Activated B cell treated with CpG ODN at 0.5 μM for 24 hours (primary cell): ENCODE results near the gene LIPE. TPM values are rescaled to one million over a fixed set of nuclear protein-coding genes. Genes with fewer than 3 reads are reported as not detected.

ENCODE experiments used
- ATAC-seq: fragments of 200-7000 bp; cut with Tn5 transposase; one replicate; pipeline ENCODE4 v1.10.0; 2021; ENCODE audit warnings: low read depth, mild to moderate bottlenecking, moderate library complexity
- CTCF ChIA-PET: fragments of 350-600 bp; sonication (Branson Sonifier 250); formaldehyde crosslinking; loops from one replicate; lab custom pipeline; 2021; ENCODE audit warnings: antibody characterized with exemption; lab: Charles Lee
- POLR2A ChIA-PET: fragments of 350-600 bp; sonication (Branson Sonifier 250); formaldehyde crosslinking; loops from one replicate; lab custom pipeline; 2021; ENCODE audit warnings: antibody characterized with exemption; lab: Charles Lee
- DNase-seq: peaks from one replicate; pipeline ENCODE4 v3.0.0; 2022
- H3K27ac Mint-ChIP-seq: one replicate; pipeline ENCODE4 v1.8.0; 2020; ENCODE audit warnings: mixed read lengths
- H3K27me3 Mint-ChIP-seq: one replicate; pipeline ENCODE4 v1.8.0; 2021; ENCODE audit warnings: mixed read lengths
- H3K36me3 Mint-ChIP-seq: one replicate; pipeline ENCODE4 v1.8.0; 2021; ENCODE audit warnings: low read depth, mixed read lengths
- H3K4me1 Mint-ChIP-seq: one replicate; pipeline ENCODE4 v1.8.0; 2021; ENCODE audit warnings: mixed read lengths
- H3K4me3 Mint-ChIP-seq: one replicate; pipeline ENCODE4 v1.8.0; 2020; ENCODE audit warnings: mild to moderate bottlenecking, mixed read lengths
- H3K9me3 Mint-ChIP-seq: one replicate; pipeline ENCODE4 v1.8.0; 2020; ENCODE audit warnings: mixed read lengths
- CTCF ChIP-seq: fragments of 200-600 bp; IDR thresholded peaks from one replicate; pipeline ENCODE4 v1.8.0; 2022; ENCODE audit warnings: antibody characterized with exemption, mild to moderate bottlenecking
- intact Hi-C: fragments of 100-400 bp; cut with micrococcal nuclease; formaldehyde crosslinking; loops from one replicate; pipeline ENCODE4 v1.15.1; 2024
- total RNA-seq: library from RNA; stranded (reverse); gene quantifications from 2 replicates; pipeline ENCODE4 v1.2.3, GENCODE V29; 2022

Gene LIPE
- total RNA-seq, 1 donor from 2014 or later, result 37.2 TPM

DNA sequence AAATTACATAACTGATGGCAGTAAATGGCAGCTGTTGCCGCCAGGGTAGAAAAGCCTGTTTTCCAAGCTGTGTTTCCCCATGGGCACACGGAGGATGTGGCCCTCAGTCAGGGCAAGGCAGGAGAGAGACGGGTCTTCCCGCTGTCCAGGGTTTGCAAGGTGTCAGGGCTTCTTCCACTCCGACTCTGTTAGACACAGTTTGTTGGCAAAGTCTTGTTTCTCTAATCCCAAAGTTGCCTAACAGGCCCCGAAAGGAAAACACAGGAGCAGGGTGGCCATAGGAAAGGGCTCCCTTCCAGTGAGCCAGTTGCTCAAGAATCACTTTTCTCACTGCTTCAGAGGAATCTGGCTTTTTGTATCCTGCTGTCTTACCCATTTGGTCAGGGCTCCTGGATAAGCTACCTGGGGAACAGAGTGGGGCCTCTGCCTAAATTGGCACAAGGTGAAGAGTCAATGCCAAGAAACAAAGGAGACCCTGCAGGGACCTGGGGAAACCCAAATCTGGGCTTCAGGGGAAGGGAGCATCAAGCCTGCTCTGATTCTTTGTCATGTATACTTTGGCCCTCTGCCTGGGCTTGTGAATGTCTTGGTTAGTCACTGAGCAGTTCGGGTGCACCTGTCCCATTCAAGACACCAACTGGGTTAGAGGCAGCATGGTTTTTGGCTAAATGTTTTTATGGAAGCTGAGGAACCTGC, 44.5 kb upstream of the LIPE start:
- TF ChIP-seq CTCF, result no peak
- no peaks in the 10 kb centered on the region for H3K36me3 Mint-ChIP-seq
- no peaks in the 10 kb centered on the region for H3K27me3 Mint-ChIP-seq
- no peaks in the 10 kb centered on the region for H3K9me3 Mint-ChIP-seq
- H3K27ac Mint-ChIP-seq, result no peak overlapping the region
- H3K4me3 Mint-ChIP-seq, result no peak overlapping the region
- intact Hi-C loops, result no loop called here
- CTCF ChIA-PET, result interaction anchor here (0.6 to 1.6 kb wide), 5 partner anchors 21 to 58 kb away, joined by 3 to 5 read pairs (median 4); no protein-coding TSS in a partner anchor
- no peak for DNase-seq
- peaks cover 22% of the 10 kb centered on the region for H3K4me1 Mint-ChIP-seq
- no peak for ATAC-seq
- POLR2A ChIA-PET, result interaction anchor here (0.6 kb wide), 1 partner anchor 57 kb away, joined by 3 read pairs; the partner anchor contains the start of gene CEACAM1

- ATAC-seq (peak; percentile 16), DNase-seq (no peak)
- ChIA-PET POLR2A (interaction anchor here (0.6 to 1.8 kb wide), 3 partner anchors 14 to 62 kb away, joined by 3 to 4 read pairs (median 3); partner anchors contain the start of gene CEACAM1), CTCF (interaction anchor here (1.2 to 6.8 kb wide), 5 partner anchors 10 to 60 kb away, joined by 3 to 78 read pairs (median 4); partner anchors contain the start of gene CEACAM1)
- Mint-ChIP-seq H3K9me3 (no peaks in the 10 kb centered on the region), H3K27ac (peak overlapping the region; percentile 56), H3K4me1 (peaks cover 44% of the 10 kb centered on the region), H3K4me3 (peak overlapping the region; percentile 42), H3K27me3 (no peaks in the 10 kb centered on the region), H3K36me3 (no peaks in the 10 kb centered on the region)
- intact Hi-C loops, result no loop called here
- TF ChIP-seq CTCF, result no peak
Observed at GRCh38 chr19:42469311-42470235, 42.4 kb upstream of the LIPE start.

- Mint-ChIP-seq H3K27me3 (no peaks in the 10 kb centered on the region), H3K4me1 (peaks cover 53% of the 10 kb centered on the region), H3K36me3 (no peaks in the 10 kb centered on the region), H3K27ac (no peak overlapping the region), H3K9me3 (no peaks in the 10 kb centered on the region), H3K4me3 (no peak overlapping the region)
- ATAC-seq, result no peak
- DNase-seq, result no peak
- TF ChIP-seq CTCF, result no peak
- intact Hi-C loops, result no loop called here
- ChIA-PET CTCF (interaction anchor here (1.8 to 6.8 kb wide), 2 partner anchors 17 to 62 kb away, joined by 8 to 78 read pairs; partner anchors contain the start of gene CEACAM1), POLR2A (interaction anchor here (0.7 to 1.8 kb wide), 2 partner anchors 60 to 193 kb away, joined by 4 read pairs; partner anchors contain the start of gene CEACAM1)
Observed at GRCh38 chr19:42468273-42468796, 41.1 kb upstream of the LIPE start.

DNA sequence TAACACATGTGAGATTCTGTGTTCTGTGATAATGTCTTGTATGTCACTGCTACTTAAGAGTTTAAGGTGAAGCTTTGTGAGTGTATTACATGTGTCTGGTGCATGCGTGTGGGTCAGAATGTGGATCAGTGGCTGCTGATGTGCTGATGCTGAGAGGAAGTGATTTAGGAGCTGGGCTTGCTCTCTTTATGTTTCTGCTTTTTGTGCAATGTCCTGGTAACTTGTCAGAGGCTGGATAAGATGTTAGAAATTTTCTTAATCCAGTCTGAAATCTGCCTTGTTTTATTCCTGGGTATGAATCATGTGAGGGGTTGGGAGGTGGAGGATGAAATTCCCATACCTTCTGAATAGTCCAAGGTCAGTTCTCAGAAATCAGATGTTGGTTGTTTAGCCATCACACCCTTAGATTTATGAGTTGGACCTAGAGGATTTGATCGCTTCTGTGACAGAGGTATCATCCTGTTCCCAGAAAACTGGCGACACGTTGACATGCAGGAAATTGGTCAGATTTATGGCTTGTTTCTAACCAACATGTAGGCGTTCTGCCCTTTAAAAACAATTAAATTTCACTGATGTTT, 40.1 kb upstream of the LIPE start:
- Mint-ChIP-seq H3K27me3 (no peaks in the 10 kb centered on the region), H3K4me1 (peaks cover 62% of the 10 kb centered on the region), H3K4me3 (no peak overlapping the region), H3K27ac (peak overlapping the region; percentile 92), H3K36me3 (no peaks in the 10 kb centered on the region), H3K9me3 (no peaks in the 10 kb centered on the region)
- DNase-seq, result no peak
- ChIA-PET CTCF (interaction anchor here (1.7 to 6.8 kb wide), 4 partner anchors 16 to 63 kb away, joined by 8 to 78 read pairs (median 24); partner anchors contain the start of gene CEACAM1), POLR2A (interaction anchor here (0.9 to 3.4 kb wide), 11 partner anchors 12 to 65 kb away, joined by 3 to 43 read pairs (median 5); partner anchors contain the start of gene CEACAM1)
- intact Hi-C loops, result loop anchor here (2.0 kb wide), 2 partner anchors 14 to 30 kb away; no protein-coding TSS in a partner anchor
- ATAC-seq, result no peak
- no peak for TF ChIP-seq CTCF
